ENCODE measurements around the gene ECE1.

- TF ChIP-seq CTCF (IDR thresholded peaks at IDR 0.05): no peak
- no peak for TF ChIP-seq EZH2 (IDR thresholded peaks at IDR 0.05)
These were observed 33.5 kb downstream of the ECE1 start for GRCh38 chr1:21256776-21257175.
